Rectal smooth muscle tissue (tissue), 1 donor: ENCODE data around the gene PALLD.

ENCODE experiments used
- H3K27ac ChIP-seq: one replicate; pipeline ENCODE4 v1.7.0; 2013; ENCODE audit warnings: low read depth, low read length, inconsistent platforms
- H3K27me3 ChIP-seq: one replicate; pipeline ENCODE4 v1.7.0; 2013; ENCODE audit warnings: low read length; ENCODE audit not compliant: control insufficient read depth, insufficient read depth
- H3K36me3 ChIP-seq: one replicate; pipeline ENCODE4 v1.7.0; 2013; ENCODE audit warnings: low read length; ENCODE audit not compliant: control insufficient read depth, insufficient read depth
- H3K4me1 ChIP-seq: one replicate; pipeline ENCODE4 v1.7.0; 2013; ENCODE audit warnings: low read length; ENCODE audit not compliant: control insufficient read depth, insufficient read depth
- H3K4me3 ChIP-seq: one replicate; pipeline ENCODE4 v1.7.0; 2013; ENCODE audit warnings: low read length
- H3K9ac ChIP-seq: one replicate; pipeline ENCODE4 v1.7.0; 2013; ENCODE audit warnings: low read length

PALLD gene

GRCh38 chr4:168555437-168555836 is 58.6 kb downstream of the PALLD start:
- no peaks in the 10 kb centered on the region for H3K27me3 ChIP-seq
- no peak overlapping the region for H3K4me3 ChIP-seq
- no peak overlapping the region for H3K9ac ChIP-seq
- peaks cover 2% of the 10 kb centered on the region for H3K4me1 ChIP-seq
- no peaks in the 10 kb centered on the region for H3K36me3 ChIP-seq
- no peak overlapping the region for H3K27ac ChIP-seq

GRCh38 chr4:168557658-168558057 is 60.8 kb downstream of the PALLD start:
- Histone ChIP-seq H3K4me1 (peaks cover 8% of the 10 kb centered on the region), H3K9ac (no peak overlapping the region), H3K27me3 (no peaks in the 10 kb centered on the region), H3K4me3 (no peak overlapping the region), H3K36me3 (no peaks in the 10 kb centered on the region), H3K27ac (no peak overlapping the region)

- Histone ChIP-seq H3K36me3 (no peaks in the 10 kb centered on the region), H3K9ac (no peak overlapping the region), H3K4me3 (no peak overlapping the region), H3K27ac (no peak overlapping the region), H3K4me1 (peaks cover 8% of the 10 kb centered on the region), H3K27me3 (no peaks in the 10 kb centered on the region)
Measured at GRCh38 chr4:168558599-168558998, 61.7 kb downstream of the PALLD start.

GRCh38 chr4:168560184-168561180 is 63.6 kb downstream of the PALLD start:
- no peaks in the 10 kb centered on the region for H3K36me3 ChIP-seq
- H3K27me3 ChIP-seq = no peaks in the 10 kb centered on the region
- no peak overlapping the region for H3K27ac ChIP-seq
- no peak overlapping the region for H3K4me3 ChIP-seq
- no peak overlapping the region for H3K9ac ChIP-seq
- H3K4me1 ChIP-seq = peaks cover 8% of the 10 kb centered on the region

GRCh38 chr4:168562041-168562571 is 65.3 kb downstream of the PALLD start:
- peaks cover 8% of the 10 kb centered on the region for H3K4me1 ChIP-seq

GRCh38 chr4:168564023-168564422 is 67.2 kb downstream of the PALLD start:
- Histone ChIP-seq H3K27me3 (no peaks in the 10 kb centered on the region), H3K4me3 (no peak overlapping the region), H3K9ac (no peak overlapping the region), H3K27ac (no peak overlapping the region), H3K4me1 (peaks cover 8% of the 10 kb centered on the region), H3K36me3 (no peaks in the 10 kb centered on the region)

More at GRCh38 chr4:168562041-168562571, 65.3 kb downstream of the PALLD start:
- Histone ChIP-seq H3K27me3 (no peaks in the 10 kb centered on the region), H3K36me3 (no peaks in the 10 kb centered on the region), H3K27ac (no peak overlapping the region), H3K9ac (no peak overlapping the region), H3K4me3 (no peak overlapping the region)

- no peaks in the 10 kb centered on the region for H3K27me3 ChIP-seq
- no peaks in the 10 kb centered on the region for H3K36me3 ChIP-seq
- peaks cover 8% of the 10 kb centered on the region for H3K4me1 ChIP-seq
- H3K9ac ChIP-seq = no peak overlapping the region
- H3K27ac ChIP-seq = no peak overlapping the region
- no peak overlapping the region for H3K4me3 ChIP-seq
Measured at GRCh38 chr4:168565130-168565529, 68.3 kb downstream of the PALLD start.

- Histone ChIP-seq H3K4me3 (no peak overlapping the region), H3K9ac (no peak overlapping the region), H3K4me1 (no peaks in the 10 kb centered on the region), H3K27ac (no peak overlapping the region), H3K36me3 (no peaks in the 10 kb centered on the region), H3K27me3 (no peaks in the 10 kb centered on the region)
Measured at GRCh38 chr4:168566726-168567125, 69.9 kb downstream of the PALLD start.

- H3K36me3 ChIP-seq = no peaks in the 10 kb centered on the region
- H3K27ac ChIP-seq = peak overlapping the region; percentile 8
- H3K27me3 ChIP-seq = no peaks in the 10 kb centered on the region
- no peak overlapping the region for H3K9ac ChIP-seq
- peak overlapping the region; percentile 0 for H3K4me3 ChIP-seq
- H3K4me1 ChIP-seq = no peaks in the 10 kb centered on the region
Measured at GRCh38 chr4:168569066-168569930, 72.4 kb downstream of the PALLD start.

GRCh38 chr4:168569931-168570276 is 73.1 kb downstream of the PALLD start:
- Histone ChIP-seq H3K9ac (no peak overlapping the region), H3K27me3 (no peaks in the 10 kb centered on the region), H3K27ac (peak overlapping the region; percentile 8), H3K36me3 (no peaks in the 10 kb centered on the region), H3K4me1 (no peaks in the 10 kb centered on the region), H3K4me3 (peak overlapping the region; percentile 0)

GRCh38 chr4:168570466-168570865 is 73.6 kb downstream of the PALLD start:
- H3K4me3 ChIP-seq = no peak overlapping the region
- H3K9ac ChIP-seq = no peak overlapping the region
- H3K27ac ChIP-seq = no peak overlapping the region

GRCh38 chr4:168572002-168572401 is 75.2 kb downstream of the PALLD start:
- H3K4me3 ChIP-seq = no peak overlapping the region
- no peaks in the 10 kb centered on the region for H3K4me1 ChIP-seq
- H3K9ac ChIP-seq = no peak overlapping the region
- no peaks in the 10 kb centered on the region for H3K27me3 ChIP-seq
- no peaks in the 10 kb centered on the region for H3K36me3 ChIP-seq
- H3K27ac ChIP-seq = no peak overlapping the region

More at GRCh38 chr4:168570466-168570865, 73.6 kb downstream of the PALLD start:
- Histone ChIP-seq H3K27me3 (no peaks in the 10 kb centered on the region), H3K4me1 (no peaks in the 10 kb centered on the region), H3K36me3 (no peaks in the 10 kb centered on the region)
